ENCODE measurements around the gene SMYD1. TPM values are rescaled to one million over a fixed set of nuclear protein-coding genes. Genes with fewer than 3 reads are reported as not detected.
A peak's percentile ranks its signal among the peaks of the same experiment; 100 is the strongest.
"Not testable (repeated sequence)": the region's sequence is repeated elsewhere in the genome, so short reads cannot be mapped to it uniquely, and the experiment has no call there.

The SMYD1 gene
- total RNA-seq (2012; rRNA removed): 0.25 and 2.0 TPM in 2 replicates

DNA sequence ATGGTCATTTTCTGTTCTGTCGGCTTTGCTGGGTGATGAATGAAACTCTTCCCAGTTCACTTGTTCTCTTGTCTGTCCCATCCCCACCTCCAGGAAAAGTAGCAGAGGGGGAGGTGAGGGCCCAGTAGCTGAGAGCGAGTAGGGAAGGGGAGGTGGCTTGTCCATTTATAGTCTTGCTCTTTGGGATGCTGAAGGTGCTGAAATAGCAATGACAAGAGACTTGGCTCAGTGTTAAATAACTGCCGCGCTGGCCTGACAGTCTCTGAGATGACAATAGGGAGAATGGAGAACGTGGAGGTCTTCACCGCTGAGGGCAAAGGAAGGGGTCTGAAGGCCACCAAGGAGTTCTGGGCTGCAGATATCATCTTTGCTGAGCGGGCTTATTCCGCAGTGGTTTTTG is at the start of gene SMYD1:
Gene SMYD1, plus strand, starts transcription at position 228 of the 400 bp plus-strand sequence. Its CDS starts 40 bp downstream, at position 268.
- Histone ChIP-seq H3K9me3 (replicated peaks; ENCODE audit: low read length) (no peaks in the 10 kb centered on the region), H3K4me1 (ENCODE audit: control insufficient read depth, insufficient read depth, low read length) (peaks cover 8% of the 10 kb centered on the region), H3K27me3 (ENCODE audit: control insufficient read depth, insufficient read depth, low read length) (peaks cover 9% of the 10 kb centered on the region), H3K9ac (ENCODE audit: low read depth, low read length) (peak within 1 kb of the TSS; percentile 59), H3K4me3 (ENCODE audit: low read length) (peak within 1 kb of the TSS; percentile 49), H3K4me2 (ENCODE audit: low read length) (peak within 1 kb of the TSS; percentile 42), H3K36me3 (ENCODE audit: insufficient read depth, low read length) (no peaks in the 10 kb centered on the region)

DNA sequence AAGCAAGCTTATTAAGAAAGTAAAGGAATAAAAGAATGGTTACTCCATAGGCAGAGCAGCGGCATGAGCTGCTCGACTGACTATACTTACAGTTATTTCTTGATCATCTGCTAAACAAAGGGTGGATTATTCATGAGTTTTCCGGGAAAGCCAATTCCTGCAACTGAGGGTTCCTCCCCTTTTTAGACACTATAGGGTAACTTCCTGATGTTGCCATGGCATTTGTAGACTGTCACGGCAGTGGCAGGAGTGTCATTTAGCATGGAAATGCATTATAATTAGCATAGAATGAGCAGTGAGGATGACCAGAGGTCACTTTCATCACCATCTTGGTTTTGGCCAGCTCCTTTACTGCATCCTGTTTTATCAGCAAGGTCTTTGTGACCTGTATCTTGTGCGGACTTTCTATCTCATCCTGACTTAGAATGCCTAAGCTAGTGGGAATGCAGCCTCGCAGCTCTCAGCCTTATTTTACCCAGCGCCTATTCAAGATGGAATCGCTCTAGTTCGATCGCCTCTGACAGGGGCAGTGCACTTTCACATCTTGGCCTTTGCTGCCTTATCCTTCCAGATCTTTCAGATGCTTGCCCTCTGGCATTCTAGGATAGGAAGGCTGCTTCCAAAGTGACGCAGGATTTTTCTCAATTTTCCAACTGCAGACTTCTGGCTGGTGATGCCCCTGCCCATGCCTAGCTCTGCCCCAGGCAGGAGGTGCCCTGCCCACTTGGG is 49.4 kb upstream of the SMYD1 start:
- not testable (repeated sequence) for H3K27me3 ChIP-seq (ENCODE audit: control insufficient read depth, insufficient read depth, low read length); H3K9ac ChIP-seq (ENCODE audit: low read depth, low read length); H3K9me3 ChIP-seq (replicated peaks; ENCODE audit: low read length); H3K4me3 ChIP-seq (ENCODE audit: low read length); H3K4me1 ChIP-seq (ENCODE audit: control insufficient read depth, insufficient read depth, low read length); H3K4me2 ChIP-seq (ENCODE audit: low read length); H3K36me3 ChIP-seq (ENCODE audit: insufficient read depth, low read length)

DNA sequence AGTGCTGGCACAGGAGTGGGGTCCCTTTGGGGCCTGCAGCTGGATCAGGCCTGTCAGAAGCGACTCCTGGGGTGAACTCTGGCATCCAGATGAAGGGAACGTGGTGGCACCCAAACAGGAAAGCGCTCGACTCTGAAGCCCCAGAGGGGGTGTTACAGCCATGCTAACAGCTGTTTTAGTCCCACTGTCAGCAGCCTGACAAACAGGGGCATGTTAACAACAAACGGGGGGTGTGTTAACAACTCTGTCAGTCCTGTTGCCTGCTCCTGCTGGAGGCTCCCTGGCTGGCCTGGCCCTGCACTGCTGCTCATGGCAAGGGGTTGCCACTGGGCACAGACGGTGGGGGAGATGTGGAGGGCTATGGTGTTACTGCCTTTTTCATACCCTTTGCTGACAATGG is 48.7 kb upstream of the SMYD1 start:
- H3K9me3 ChIP-seq (replicated peaks; ENCODE audit: low read length): no peaks in the 10 kb centered on the region
- no peak overlapping the region for H3K9ac ChIP-seq (ENCODE audit: low read depth, low read length)
- no peaks in the 10 kb centered on the region for H3K36me3 ChIP-seq (ENCODE audit: insufficient read depth, low read length)
- no peaks in the 10 kb centered on the region for H3K4me1 ChIP-seq (ENCODE audit: control insufficient read depth, insufficient read depth, low read length)
- no peak overlapping the region for H3K4me2 ChIP-seq (ENCODE audit: low read length)
- no peak overlapping the region for H3K4me3 ChIP-seq (ENCODE audit: low read length)
- no peaks in the 10 kb centered on the region for H3K27me3 ChIP-seq (ENCODE audit: control insufficient read depth, insufficient read depth, low read length)

DNA sequence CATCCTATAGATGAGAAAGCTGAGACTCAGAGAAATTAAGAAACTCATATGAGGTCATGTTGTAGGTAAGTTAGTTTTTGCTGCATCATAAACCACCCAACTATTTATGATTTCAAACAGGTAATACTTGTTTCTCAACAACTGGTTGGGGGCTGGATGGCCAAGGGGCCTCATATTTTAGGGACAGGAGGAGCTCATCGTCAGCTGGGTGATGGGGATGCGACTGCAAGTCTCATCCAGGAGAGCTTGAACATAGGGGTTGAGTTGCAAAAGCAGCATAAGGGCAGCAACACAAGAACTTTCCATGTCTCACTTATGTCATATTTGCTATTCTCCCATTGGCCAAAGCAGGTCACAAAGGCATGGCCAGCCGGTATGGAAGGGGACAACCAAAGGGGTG is 47.6 kb upstream of the SMYD1 start:
- H3K27me3 ChIP-seq (ENCODE audit: control insufficient read depth, insufficient read depth, low read length): no peaks in the 10 kb centered on the region
- H3K4me3 ChIP-seq (ENCODE audit: low read length): no peak overlapping the region
- no peaks in the 10 kb centered on the region for H3K4me1 ChIP-seq (ENCODE audit: control insufficient read depth, insufficient read depth, low read length)
- H3K36me3 ChIP-seq (ENCODE audit: insufficient read depth, low read length): peaks cover 3% of the 10 kb centered on the region
- no peak overlapping the region for H3K9ac ChIP-seq (ENCODE audit: low read depth, low read length)
- no peak overlapping the region for H3K4me2 ChIP-seq (ENCODE audit: low read length)
- no peaks in the 10 kb centered on the region for H3K9me3 ChIP-seq (replicated peaks; ENCODE audit: low read length)

DNA sequence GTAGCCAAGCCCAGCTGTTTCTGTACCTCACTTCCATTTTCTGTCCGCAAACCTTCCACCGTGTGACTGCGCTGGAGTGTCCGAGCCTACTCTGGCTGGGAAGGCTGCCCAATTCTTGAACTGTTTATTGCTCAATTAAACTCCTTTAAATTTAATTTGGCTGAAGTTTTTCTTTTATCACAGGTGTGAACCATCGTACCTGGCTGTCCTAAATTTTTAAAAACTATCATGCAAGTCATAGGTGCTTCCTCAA is 45.0 kb upstream of the SMYD1 start:
- no peaks in the 10 kb centered on the region for H3K9me3 ChIP-seq (replicated peaks; ENCODE audit: low read length)
- H3K4me1 ChIP-seq (ENCODE audit: control insufficient read depth, insufficient read depth, low read length): no peaks in the 10 kb centered on the region
- no peaks in the 10 kb centered on the region for H3K27me3 ChIP-seq (ENCODE audit: control insufficient read depth, insufficient read depth, low read length)
- no peak overlapping the region for H3K4me3 ChIP-seq (ENCODE audit: low read length)
- no peak overlapping the region for H3K9ac ChIP-seq (ENCODE audit: low read depth, low read length)
- H3K4me2 ChIP-seq (ENCODE audit: low read length): no peak overlapping the region
- H3K36me3 ChIP-seq (ENCODE audit: insufficient read depth, low read length): peaks cover 19% of the 10 kb centered on the region

DNA sequence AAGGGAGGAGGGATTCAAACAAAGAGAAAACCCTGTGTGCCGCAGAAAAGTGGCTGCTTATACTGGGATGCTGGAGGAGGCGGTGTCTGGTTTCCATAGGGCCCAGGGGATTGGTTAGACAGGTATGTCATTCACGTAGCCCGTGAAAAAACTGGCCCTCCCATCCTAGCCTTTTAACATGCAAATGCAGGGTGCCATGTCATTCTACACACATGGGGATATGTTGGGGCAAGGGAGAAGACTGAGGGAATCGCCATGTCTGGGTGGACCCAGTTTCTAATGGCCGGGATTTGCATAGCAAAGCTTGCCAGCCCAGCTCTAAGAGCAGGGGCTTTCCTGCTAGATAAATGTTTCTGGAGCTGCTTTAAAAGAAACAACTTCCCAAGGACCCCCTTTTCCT is 43.1 kb upstream of the SMYD1 start:
- H3K4me3 ChIP-seq (ENCODE audit: low read length): no peak overlapping the region
- H3K9ac ChIP-seq (ENCODE audit: low read depth, low read length): no peak overlapping the region
- no peaks in the 10 kb centered on the region for H3K27me3 ChIP-seq (ENCODE audit: control insufficient read depth, insufficient read depth, low read length)

DNA sequence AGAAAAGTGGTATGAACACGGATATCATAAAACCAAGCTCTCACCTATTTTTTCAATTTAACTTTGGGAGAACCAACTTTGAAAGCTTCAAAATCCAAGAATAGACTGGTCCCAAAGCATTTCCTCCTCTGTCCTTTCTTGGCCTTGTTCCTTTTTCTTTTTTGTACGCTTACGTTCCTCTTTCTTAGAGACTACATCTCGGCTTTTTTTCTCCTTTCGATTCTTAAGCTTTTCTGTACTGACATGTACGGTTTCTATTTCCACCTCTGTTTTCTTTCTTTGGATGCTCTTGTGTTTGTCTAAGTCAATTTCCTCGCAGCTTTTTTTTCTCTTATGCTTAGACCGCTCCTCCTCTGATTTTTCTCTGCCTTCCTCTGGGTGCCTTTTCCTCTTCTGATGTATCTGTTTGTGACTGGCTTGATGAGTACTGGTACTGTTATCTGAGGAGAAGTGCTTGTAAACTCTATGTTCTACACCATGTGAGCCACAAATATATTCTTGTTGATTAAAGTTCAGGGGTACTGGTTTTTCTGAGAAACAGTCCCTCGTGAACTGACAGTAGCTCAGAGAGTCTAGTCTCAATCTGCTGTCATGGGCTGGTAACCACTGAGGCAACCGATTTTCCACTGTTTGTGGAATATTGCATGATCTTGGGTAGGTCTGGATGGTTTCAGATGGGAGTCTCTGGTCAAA is 39.8 kb upstream of the SMYD1 start:
- no peaks in the 10 kb centered on the region for H3K9me3 ChIP-seq (replicated peaks; ENCODE audit: low read length)
- no peak overlapping the region for H3K9ac ChIP-seq (ENCODE audit: low read depth, low read length)
- H3K36me3 ChIP-seq (ENCODE audit: insufficient read depth, low read length): peaks cover 47% of the 10 kb centered on the region
- no peak overlapping the region for H3K4me2 ChIP-seq (ENCODE audit: low read length)
- H3K4me1 ChIP-seq (ENCODE audit: control insufficient read depth, insufficient read depth, low read length): no peaks in the 10 kb centered on the region
- H3K4me3 ChIP-seq (ENCODE audit: low read length): no peak overlapping the region
- H3K27me3 ChIP-seq (ENCODE audit: control insufficient read depth, insufficient read depth, low read length): no peaks in the 10 kb centered on the region

More for the DNA sequence above, 43.1 kb upstream of the SMYD1 start:
- Histone ChIP-seq H3K4me2 (ENCODE audit: low read length) (no peak overlapping the region), H3K9me3 (replicated peaks; ENCODE audit: low read length) (no peaks in the 10 kb centered on the region), H3K36me3 (ENCODE audit: insufficient read depth, low read length) (peaks cover 36% of the 10 kb centered on the region), H3K4me1 (ENCODE audit: control insufficient read depth, insufficient read depth, low read length) (no peaks in the 10 kb centered on the region)

DNA sequence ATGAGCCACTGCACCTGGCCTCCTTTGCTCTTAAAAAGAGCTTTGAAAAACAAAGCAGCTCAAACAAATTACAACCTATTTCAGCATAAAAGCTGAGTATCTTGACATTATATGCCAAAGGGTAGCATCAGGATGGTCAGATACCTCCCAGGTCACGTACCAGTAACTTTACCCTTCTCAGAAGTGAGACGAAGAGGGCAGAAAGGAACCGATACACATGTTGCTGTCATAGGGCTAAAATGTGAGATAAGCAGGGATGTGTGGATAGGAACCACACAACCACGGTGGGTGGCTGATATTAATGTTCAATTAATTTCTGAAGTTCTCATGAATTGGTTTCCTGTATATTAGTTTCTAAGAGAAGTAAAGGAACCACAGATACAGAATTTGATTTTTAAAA is 38.7 kb upstream of the SMYD1 start:
- Histone ChIP-seq H3K27me3 (ENCODE audit: control insufficient read depth, insufficient read depth, low read length) (no peaks in the 10 kb centered on the region), H3K36me3 (ENCODE audit: insufficient read depth, low read length) (peaks cover 53% of the 10 kb centered on the region), H3K4me2 (ENCODE audit: low read length) (no peak overlapping the region), H3K4me3 (ENCODE audit: low read length) (no peak overlapping the region), H3K9ac (ENCODE audit: low read depth, low read length) (no peak overlapping the region), H3K4me1 (ENCODE audit: control insufficient read depth, insufficient read depth, low read length) (no peaks in the 10 kb centered on the region), H3K9me3 (replicated peaks; ENCODE audit: low read length) (no peaks in the 10 kb centered on the region)

DNA sequence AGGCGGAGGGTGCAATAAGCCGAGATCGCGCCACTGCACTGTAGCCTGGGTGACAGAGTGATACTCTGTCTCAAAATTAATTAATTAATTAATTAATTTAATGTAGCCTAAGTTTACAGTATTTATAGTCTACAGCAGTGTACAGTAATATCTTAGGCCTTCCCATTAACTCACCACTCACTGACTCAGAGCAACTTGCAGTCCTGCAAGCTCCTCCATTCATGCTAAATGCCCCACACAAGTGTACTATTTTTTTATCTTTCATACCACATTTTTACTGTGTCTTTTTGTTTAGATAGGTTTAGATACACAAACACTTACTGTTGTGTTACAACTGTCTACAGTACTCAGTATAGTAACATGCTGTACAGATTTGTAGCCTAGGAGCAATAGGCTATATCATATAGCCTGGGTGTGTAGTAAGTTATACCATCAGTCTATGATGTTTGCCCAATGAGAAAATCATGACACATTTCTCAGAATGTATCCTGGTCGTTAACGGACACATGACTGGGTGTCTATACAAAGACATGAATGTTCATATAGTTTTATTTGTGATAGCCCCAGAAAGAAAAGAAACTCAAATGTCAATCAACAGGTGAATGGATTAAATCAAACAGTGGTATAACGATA is 35.4 kb upstream of the SMYD1 start:
- H3K4me2 ChIP-seq (ENCODE audit: low read length): no peak overlapping the region
- peaks cover 56% of the 10 kb centered on the region for H3K36me3 ChIP-seq (ENCODE audit: insufficient read depth, low read length)
- peaks cover 11% of the 10 kb centered on the region for H3K4me1 ChIP-seq (ENCODE audit: control insufficient read depth, insufficient read depth, low read length)
- no peak overlapping the region for H3K4me3 ChIP-seq (ENCODE audit: low read length)
- no peaks in the 10 kb centered on the region for H3K27me3 ChIP-seq (ENCODE audit: control insufficient read depth, insufficient read depth, low read length)
- H3K9ac ChIP-seq (ENCODE audit: low read depth, low read length): no peak overlapping the region
- no peaks in the 10 kb centered on the region for H3K9me3 ChIP-seq (replicated peaks; ENCODE audit: low read length)

DNA sequence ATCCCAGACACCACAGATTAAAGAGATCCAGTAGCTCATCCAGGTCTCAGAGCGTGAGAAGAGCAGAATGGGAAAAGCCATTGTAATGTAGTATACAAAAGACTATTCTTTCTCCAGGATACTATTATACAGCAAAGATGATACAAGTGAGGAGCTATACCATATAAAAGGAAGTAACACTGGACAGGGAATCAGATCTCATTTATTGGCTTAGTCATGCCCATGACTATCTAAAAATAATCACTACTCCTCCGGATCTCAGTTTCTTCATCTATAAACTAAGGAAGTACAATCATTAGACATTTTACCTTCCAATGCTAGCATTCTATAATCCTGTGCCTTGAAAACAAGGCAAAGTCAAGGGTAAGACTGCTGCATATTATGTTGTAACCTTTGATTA is 31.4 kb upstream of the SMYD1 start:
- Histone ChIP-seq H3K9ac (ENCODE audit: low read depth, low read length) (no peak overlapping the region), H3K4me1 (ENCODE audit: control insufficient read depth, insufficient read depth, low read length) (peaks cover 29% of the 10 kb centered on the region), H3K36me3 (ENCODE audit: insufficient read depth, low read length) (peaks cover 32% of the 10 kb centered on the region), H3K4me3 (ENCODE audit: low read length) (no peak overlapping the region), H3K27me3 (ENCODE audit: control insufficient read depth, insufficient read depth, low read length) (no peaks in the 10 kb centered on the region), H3K4me2 (ENCODE audit: low read length) (no peak overlapping the region), H3K9me3 (replicated peaks; ENCODE audit: low read length) (no peaks in the 10 kb centered on the region)

DNA sequence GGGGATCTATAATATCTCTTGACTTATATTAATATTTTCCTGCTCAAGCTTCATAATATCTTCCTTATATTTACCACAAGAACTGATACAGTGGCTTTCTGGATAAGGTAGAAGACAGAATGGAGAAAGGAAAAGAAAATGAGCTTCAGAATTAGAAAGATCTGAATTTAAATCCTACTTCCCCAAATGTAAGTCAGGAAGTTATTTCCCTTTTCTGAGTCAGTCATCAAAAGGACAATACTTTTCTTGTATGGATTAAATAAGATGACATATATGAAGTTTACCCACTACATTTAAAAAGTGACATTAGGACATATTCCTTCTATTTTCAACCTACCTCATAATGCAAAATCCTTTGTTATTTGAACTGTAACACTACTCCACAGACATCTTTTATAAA is 31.0 kb upstream of the SMYD1 start:
- Histone ChIP-seq H3K9ac (ENCODE audit: low read depth, low read length) (no peak overlapping the region), H3K4me2 (ENCODE audit: low read length) (no peak overlapping the region), H3K36me3 (ENCODE audit: insufficient read depth, low read length) (peaks cover 32% of the 10 kb centered on the region), H3K9me3 (replicated peaks; ENCODE audit: low read length) (no peaks in the 10 kb centered on the region), H3K4me3 (ENCODE audit: low read length) (no peak overlapping the region), H3K27me3 (ENCODE audit: control insufficient read depth, insufficient read depth, low read length) (no peaks in the 10 kb centered on the region), H3K4me1 (ENCODE audit: control insufficient read depth, insufficient read depth, low read length) (peaks cover 29% of the 10 kb centered on the region)
